Glutamatergic neuron (in vitro differentiated cells): ENCODE measurements around the gene MYO1D. TPM values are rescaled to one million over a fixed set of nuclear protein-coding genes. Genes with fewer than 3 reads are reported as not detected.

Experiments used
- DNase-seq: peaks from one replicate; pipeline ENCODE4 v3.0.0; 2022
- H3K27ac Mint-ChIP-seq: one replicate; pipeline ENCODE4 v1.8.0; 2020; ENCODE audit warnings: mild to moderate bottlenecking, mixed read lengths, inconsistent platforms; ENCODE audit not compliant: unreplicated experiment
- H3K27me3 Mint-ChIP-seq: one replicate; pipeline ENCODE4 v1.8.0; 2020; ENCODE audit warnings: mild to moderate bottlenecking, moderate library complexity, mixed read lengths, inconsistent platforms; ENCODE audit not compliant: unreplicated experiment
- H3K36me3 Mint-ChIP-seq: one replicate; pipeline ENCODE4 v1.8.0; 2020; ENCODE audit warnings: mild to moderate bottlenecking, mixed read lengths, inconsistent platforms; ENCODE audit not compliant: unreplicated experiment
- H3K4me1 Mint-ChIP-seq: one replicate; pipeline ENCODE4 v1.8.0; 2020; ENCODE audit warnings: mild to moderate bottlenecking, low read depth, mixed read lengths, inconsistent platforms; ENCODE audit not compliant: unreplicated experiment
- H3K4me3 Mint-ChIP-seq: one replicate; pipeline ENCODE4 v1.8.0; 2020; ENCODE audit warnings: mild to moderate bottlenecking, mixed read lengths, inconsistent platforms; ENCODE audit not compliant: unreplicated experiment
- H3K9me3 Mint-ChIP-seq: one replicate; pipeline ENCODE4 v1.8.0; 2020; ENCODE audit warnings: mild to moderate bottlenecking, moderate library complexity, mixed read lengths, inconsistent platforms; ENCODE audit not compliant: unreplicated experiment
- total RNA-seq: library from RNA; stranded (reverse); fragmentation: NEBNext Ultra II Directional; extraction: Animal tissue kit (Norgen Biotek cat#: 25700); gene quantifications from one replicate; pipeline ENCODE4 v1.2.1, GENCODE V29; 2021; ENCODE audit not compliant: unreplicated experiment
- TF ChIP-seq, protein P1 (sequence below): fragments of 200-600 bp; sonication (generic); IDR thresholded peaks from one replicate; pipeline ENCODE4 v1.5.0; 2021; ENCODE audit not compliant: partially characterized antibody, unreplicated experiment

Gene MYO1D
- total RNA-seq, 1 donor from 2014 or later, result 5.3 TPM

DNA sequence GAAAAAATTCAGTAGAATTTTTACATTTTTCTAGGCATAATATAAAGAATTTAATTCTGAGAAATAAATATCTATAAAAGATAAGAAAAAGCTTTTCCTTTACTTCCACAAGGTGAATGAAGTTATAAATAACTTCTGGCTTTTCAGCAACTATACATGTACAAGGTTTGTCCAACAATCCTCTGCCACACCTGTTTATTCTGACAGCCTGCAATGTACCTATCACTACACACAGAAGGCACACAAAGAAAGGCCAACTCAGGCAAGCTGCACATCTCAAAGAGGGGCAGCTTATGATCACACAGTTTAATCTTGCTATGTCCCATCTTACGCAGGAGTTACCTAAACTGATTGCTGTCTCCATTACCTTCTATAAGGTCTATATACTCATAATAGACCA, 120.2 kb downstream of the MYO1D start:
- H3K36me3 Mint-ChIP-seq, result no peaks in the 10 kb centered on the region
- DNase-seq, result no peak
- no peak overlapping the region for H3K4me3 Mint-ChIP-seq
- peaks cover 2% of the 10 kb centered on the region for H3K4me1 Mint-ChIP-seq
- TF ChIP-seq, protein P1, sequence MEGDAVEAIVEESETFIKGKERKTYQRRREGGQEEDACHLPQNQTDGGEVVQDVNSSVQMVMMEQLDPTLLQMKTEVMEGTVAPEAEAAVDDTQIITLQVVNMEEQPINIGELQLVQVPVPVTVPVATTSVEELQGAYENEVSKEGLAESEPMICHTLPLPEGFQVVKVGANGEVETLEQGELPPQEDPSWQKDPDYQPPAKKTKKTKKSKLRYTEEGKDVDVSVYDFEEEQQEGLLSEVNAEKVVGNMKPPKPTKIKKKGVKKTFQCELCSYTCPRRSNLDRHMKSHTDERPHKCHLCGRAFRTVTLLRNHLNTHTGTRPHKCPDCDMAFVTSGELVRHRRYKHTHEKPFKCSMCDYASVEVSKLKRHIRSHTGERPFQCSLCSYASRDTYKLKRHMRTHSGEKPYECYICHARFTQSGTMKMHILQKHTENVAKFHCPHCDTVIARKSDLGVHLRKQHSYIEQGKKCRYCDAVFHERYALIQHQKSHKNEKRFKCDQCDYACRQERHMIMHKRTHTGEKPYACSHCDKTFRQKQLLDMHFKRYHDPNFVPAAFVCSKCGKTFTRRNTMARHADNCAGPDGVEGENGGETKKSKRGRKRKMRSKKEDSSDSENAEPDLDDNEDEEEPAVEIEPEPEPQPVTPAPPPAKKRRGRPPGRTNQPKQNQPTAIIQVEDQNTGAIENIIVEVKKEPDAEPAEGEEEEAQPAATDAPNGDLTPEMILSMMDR, result no peak
- H3K9me3 Mint-ChIP-seq, result peaks cover 2% of the 10 kb centered on the region
- H3K27ac Mint-ChIP-seq, result no peak overlapping the region
- H3K27me3 Mint-ChIP-seq, result peaks cover 2% of the 10 kb centered on the region

DNA sequence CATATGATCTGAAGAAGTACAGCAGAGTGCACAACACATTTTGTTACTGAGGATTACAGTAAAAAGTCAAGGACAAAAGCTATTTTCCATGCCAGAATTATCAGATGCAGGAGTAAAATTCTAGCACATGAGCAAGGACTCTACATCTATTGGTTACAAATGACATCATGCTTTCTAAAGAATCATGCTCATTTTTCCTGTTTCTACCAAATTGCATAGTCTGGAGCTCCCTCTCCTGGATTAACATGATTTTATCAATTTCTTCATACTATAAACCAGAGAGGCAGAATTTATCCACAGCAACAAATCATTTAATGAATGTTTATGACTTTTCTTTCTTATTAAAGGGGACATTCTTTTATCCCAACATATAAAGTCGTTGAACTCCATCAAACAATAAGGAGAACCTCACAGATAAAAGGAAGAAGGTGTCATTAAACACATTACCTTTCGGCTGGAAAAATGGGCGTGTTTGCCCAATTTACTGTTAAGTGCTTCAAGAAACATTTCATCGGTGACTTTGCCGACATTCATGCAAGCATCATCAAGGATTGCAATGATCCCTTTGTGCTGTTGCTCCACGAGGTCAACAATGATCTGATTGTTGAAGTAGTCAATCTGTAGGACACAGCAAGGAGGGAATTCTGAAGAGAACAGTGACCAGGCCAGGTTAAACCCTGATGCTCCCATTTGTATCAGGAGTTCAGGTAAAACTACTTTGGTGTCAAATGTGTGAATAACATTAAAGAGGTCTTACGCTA, 121.7 kb downstream of the MYO1D start:
- no peak for DNase-seq
- TF ChIP-seq, protein P1, result peak; percentile 55
- peaks cover 2% of the 10 kb centered on the region for H3K27me3 Mint-ChIP-seq
- H3K4me3 Mint-ChIP-seq, result no peak overlapping the region
- H3K9me3 Mint-ChIP-seq, result peaks cover 2% of the 10 kb centered on the region
- H3K27ac Mint-ChIP-seq, result peak overlapping the region; percentile 74
- H3K4me1 Mint-ChIP-seq, result peaks cover 2% of the 10 kb centered on the region
- H3K36me3 Mint-ChIP-seq, result no peaks in the 10 kb centered on the region

DNA sequence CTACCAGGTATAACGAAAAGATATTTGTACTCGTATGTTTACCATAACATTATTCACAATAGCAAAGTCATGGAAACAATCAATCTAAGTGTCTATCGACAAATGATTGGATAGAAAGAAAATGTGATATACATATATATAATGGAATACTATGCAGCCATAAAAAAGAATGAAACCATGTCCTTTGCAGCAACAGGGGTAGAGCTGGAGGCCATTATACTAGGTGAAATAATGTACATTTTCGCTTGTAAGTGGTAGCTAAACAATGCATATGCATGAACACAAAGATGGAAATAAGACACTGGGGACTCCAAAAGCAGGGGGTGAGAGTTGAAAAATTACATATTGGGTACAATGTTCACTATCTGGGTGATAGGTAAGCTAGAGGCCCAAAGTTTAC, 124.0 kb downstream of the MYO1D start:
- Mint-ChIP-seq H3K27me3 (peaks cover 2% of the 10 kb centered on the region), H3K4me1 (peaks cover 2% of the 10 kb centered on the region), H3K36me3 (no peaks in the 10 kb centered on the region), H3K9me3 (peaks cover 2% of the 10 kb centered on the region), H3K27ac (no peak overlapping the region), H3K4me3 (no peak overlapping the region)
- TF ChIP-seq, protein P1, result no peak
- DNase-seq, result no peak

DNA sequence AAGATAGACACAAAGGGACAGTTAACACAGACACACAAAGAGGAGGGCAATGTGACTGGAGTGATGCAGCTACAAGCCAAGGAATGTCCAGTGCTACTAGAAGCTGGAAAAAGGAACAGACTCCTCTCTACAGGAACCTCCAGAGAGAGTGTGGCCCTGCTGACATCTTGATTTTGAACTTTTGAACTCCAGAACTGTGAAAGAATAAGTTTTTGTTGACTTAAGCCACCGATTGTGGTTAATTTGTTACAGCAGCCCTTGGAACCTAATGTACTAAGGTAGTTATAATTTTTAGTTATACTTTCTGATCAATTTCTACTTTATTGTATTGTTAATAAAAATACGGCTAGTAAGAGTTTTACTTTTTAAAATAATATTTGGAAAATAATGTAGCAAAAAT, 129.1 kb downstream of the MYO1D start:
- Mint-ChIP-seq H3K9me3 (peaks cover 2% of the 10 kb centered on the region), H3K27ac (no peak overlapping the region), H3K4me3 (no peak overlapping the region), H3K4me1 (no peaks in the 10 kb centered on the region), H3K36me3 (no peaks in the 10 kb centered on the region), H3K27me3 (no peaks in the 10 kb centered on the region)
- TF ChIP-seq, protein P1, result no peak
- no peak for DNase-seq

DNA sequence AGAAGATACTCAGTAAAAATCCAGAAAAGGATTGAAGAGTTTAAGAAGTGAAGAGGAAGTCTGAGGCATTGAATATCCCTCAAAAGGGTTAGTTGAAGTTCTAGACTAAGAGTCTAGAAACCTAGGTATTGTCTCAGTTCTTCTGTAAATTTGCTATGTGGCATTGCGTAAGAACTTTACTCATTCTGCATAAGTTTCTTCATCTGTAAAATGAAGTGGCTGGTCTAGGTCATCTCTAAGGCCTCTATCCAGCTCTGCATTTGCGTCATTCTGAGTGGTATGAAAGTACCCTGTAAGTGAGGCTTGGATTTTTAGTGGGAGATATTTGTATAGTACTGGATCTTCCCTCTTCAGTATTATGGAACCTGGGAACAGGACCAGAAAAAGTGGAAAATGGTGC, 130.2 kb downstream of the MYO1D start:
- H3K9me3 Mint-ChIP-seq, result no peaks in the 10 kb centered on the region
- H3K27me3 Mint-ChIP-seq, result no peaks in the 10 kb centered on the region
- H3K27ac Mint-ChIP-seq, result no peak overlapping the region
- TF ChIP-seq, protein P1, result no peak
- DNase-seq, result no peak
- H3K36me3 Mint-ChIP-seq, result no peaks in the 10 kb centered on the region
- H3K4me1 Mint-ChIP-seq, result no peaks in the 10 kb centered on the region
- H3K4me3 Mint-ChIP-seq, result no peak overlapping the region
